Urinary bladder (tissue), 4 donors: Measurements from ENCODE around the gene SLC44A2. TPM values are rescaled to one million over a fixed set of nuclear protein-coding genes. Genes with fewer than 3 reads are reported as not detected.

ENCODE experiments used
- DNase-seq: peaks from one replicate; pipeline ENCODE4 v3.0.0-alpha.2; 2015; ENCODE audit errors: extremely low spot score
- H3K27ac ChIP-seq: one replicate; pipeline ENCODE4 v1.5.1; 2013; ENCODE audit warnings: low read depth, mild to moderate bottlenecking, moderate library complexity
- H3K36me3 ChIP-seq: one replicate; pipeline ENCODE4 v1.6.1; 2013; ENCODE audit warnings: mild to moderate bottlenecking, moderate library complexity; ENCODE audit not compliant: insufficient read depth
- H3K4me1 ChIP-seq: one replicate; pipeline ENCODE4 v1.6.1; 2013; ENCODE audit warnings: mild to moderate bottlenecking, moderate library complexity; ENCODE audit not compliant: insufficient read depth
- H3K4me3 ChIP-seq: one replicate; pipeline ENCODE4 v1.5.1; 2013; ENCODE audit warnings: low read depth, low read length
- WGBS: extraction: QIAGEN DNeasy Blood & Tissue Kit; methylation state at CpG from one replicate; pipeline ENCODE4 v1.1.7; 2013; 5-methylcytosine and 5-hydroxymethylcytosine counted together
- polyA plus RNA-seq: library from polyadenylated mRNA; stranded (reverse); fragments of 200-250 nt; gene quantifications from one replicate; pipeline ENCODE4 v1.2.3, GENCODE V29; 2013
- total RNA-seq: library from RNA; depleted of rRNA; stranded (reverse); fragments of >200 nt; gene quantifications from one replicate; pipeline ENCODE4 v1.2.3, GENCODE V29; 2014
- donor health status: healthy with polysubstance abuse.
- donor health status: healthy.

The SLC44A2 gene
- total and polyA plus RNA-seq, 2 donors, result 40.7 to 76.5 TPM

DNA sequence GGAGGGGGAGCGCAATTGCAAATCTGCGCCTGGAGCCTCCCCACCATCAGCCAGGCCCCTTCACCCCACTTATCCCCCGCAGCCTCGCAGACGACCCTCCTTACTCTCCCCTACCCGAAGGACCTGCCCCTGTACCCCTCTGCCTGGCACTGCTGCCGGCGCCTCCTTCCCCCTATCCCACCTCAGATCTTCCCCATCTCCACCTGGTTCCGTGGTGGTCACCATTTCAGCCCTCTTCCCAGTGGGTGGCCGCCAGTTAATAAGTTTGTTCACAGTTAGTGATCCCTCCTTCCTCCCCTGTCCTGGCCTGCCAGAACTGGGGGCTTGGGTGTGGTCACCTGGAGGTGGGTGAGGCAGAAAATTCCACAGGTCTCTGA is 397 bp downstream of the SLC44A2 start:
- WGBS, result 19% methylated on average over 10 of the region's 10 CpGs

DNA sequence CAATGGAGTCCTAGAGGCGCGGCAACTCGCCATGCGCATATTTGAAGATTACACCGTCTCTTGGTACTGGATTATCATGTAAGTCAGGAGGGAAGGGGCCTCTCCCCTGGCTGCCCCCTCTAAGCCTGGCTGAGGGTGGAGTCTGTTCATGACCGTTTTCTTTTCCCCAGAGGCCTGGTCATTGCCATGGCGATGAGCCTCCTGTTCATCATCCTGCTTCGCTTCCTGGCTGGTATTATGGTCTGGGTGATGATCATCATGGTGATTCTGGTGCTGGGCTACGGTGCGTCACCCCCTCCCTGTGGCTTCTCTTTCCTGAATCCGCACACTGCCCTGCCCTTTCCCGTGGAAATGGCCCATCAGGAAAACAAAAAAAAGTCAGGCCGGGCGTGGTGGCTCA is 6.5 kb downstream of the SLC44A2 start:
- 84% methylated on average over 14 of the region's 14 CpGs for WGBS
- Histone ChIP-seq H3K27ac (no peak overlapping the region), H3K36me3 (peaks cover 12% of the 10 kb centered on the region), H3K4me1 (no peaks in the 10 kb centered on the region), H3K4me3 (no peak overlapping the region)
- DNase-seq, result no peak

More for the DNA sequence above, 397 bp downstream of the SLC44A2 start:
- no peak for DNase-seq
- H3K4me1 ChIP-seq, result no peaks in the 10 kb centered on the region
- peak overlapping the region; percentile 53 for H3K4me3 ChIP-seq
- H3K36me3 ChIP-seq, result no peaks in the 10 kb centered on the region
- peak overlapping the region; percentile 78 for H3K27ac ChIP-seq

DNA sequence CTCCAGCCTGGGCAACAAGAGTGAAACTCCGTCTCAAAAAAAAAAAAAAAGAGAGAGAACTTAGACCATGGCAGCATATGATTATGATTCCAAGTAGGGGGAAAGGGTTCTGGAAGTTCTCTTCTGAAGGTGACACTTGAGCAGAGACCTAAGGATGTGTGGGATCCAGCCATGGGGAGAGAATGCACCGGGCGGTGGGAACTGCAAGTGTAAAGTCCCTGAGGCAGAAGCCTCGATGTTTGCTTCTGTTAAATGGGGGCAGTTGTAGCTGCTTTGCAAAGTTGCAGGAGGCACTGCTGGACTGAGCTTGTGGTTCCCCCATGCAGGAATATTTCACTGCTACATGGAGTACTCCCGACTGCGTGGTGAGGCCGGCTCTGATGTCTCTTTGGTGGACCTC is 9.1 kb downstream of the SLC44A2 start:
- H3K4me3 ChIP-seq, result no peak overlapping the region
- no peaks in the 10 kb centered on the region for H3K4me1 ChIP-seq
- WGBS, result 92% methylated on average over 7 of the region's 7 CpGs
- H3K27ac ChIP-seq, result no peak overlapping the region
- peaks cover 12% of the 10 kb centered on the region for H3K36me3 ChIP-seq
- DNase-seq, result no peak

DNA sequence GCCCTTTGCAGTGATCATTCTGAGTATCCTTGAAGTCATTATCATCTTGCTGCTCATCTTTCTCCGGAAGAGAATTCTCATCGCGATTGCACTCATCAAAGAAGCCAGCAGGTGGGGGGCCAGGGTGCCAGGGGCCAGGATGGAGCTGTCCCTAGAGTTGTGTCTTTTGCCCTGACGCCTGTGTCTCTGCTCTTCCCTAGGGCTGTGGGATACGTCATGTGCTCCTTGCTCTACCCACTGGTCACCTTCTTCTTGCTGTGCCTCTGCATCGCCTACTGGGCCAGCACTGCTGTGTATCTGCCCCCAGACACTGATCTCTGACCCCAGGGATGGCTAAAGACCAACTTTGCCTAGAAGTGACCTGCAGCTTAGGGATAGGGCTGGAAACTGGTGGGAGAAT is 9.6 kb downstream of the SLC44A2 start:
- 86% methylated on average over 6 of the region's 6 CpGs for WGBS
- H3K27ac ChIP-seq, result no peak overlapping the region
- no peaks in the 10 kb centered on the region for H3K4me1 ChIP-seq
- peaks cover 12% of the 10 kb centered on the region for H3K36me3 ChIP-seq
- no peak overlapping the region for H3K4me3 ChIP-seq
- DNase-seq, result no peak

DNA sequence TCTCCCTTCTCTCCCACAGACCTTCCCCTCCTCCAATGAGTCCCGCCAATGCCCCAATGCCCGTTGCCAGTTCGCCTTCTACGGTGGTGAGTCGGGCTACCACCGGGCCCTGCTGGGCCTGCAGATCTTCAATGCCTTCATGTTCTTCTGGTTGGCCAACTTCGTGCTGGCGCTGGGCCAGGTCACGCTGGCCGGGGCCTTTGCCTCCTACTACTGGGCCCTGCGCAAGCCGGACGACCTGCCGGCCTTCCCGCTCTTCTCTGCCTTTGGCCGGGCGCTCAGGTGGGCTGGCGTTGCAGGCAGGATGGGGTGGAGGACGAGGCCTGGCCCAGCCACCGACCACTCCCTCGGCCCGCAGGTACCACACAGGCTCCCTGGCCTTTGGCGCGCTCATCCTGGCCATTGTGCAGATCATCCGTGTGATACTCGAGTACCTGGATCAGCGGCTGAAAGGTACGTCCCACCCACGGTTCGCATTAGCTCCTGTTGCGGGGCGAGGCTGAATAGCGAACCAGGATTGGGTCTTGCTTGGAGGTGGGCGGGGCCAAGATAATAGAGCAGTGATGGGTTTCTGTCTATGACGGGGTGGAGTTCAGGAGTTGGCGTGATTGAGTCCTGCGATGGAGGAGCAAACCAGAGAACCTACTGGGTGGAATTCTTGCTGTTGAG is 11.1 kb downstream of the SLC44A2 start:
- WGBS, result 90% methylated on average over 37 of the region's 37 CpGs
- peaks cover 12% of the 10 kb centered on the region for H3K36me3 ChIP-seq
- DNase-seq, result no peak
- no peak overlapping the region for H3K27ac ChIP-seq
- H3K4me3 ChIP-seq, result no peak overlapping the region
- no peaks in the 10 kb centered on the region for H3K4me1 ChIP-seq

DNA sequence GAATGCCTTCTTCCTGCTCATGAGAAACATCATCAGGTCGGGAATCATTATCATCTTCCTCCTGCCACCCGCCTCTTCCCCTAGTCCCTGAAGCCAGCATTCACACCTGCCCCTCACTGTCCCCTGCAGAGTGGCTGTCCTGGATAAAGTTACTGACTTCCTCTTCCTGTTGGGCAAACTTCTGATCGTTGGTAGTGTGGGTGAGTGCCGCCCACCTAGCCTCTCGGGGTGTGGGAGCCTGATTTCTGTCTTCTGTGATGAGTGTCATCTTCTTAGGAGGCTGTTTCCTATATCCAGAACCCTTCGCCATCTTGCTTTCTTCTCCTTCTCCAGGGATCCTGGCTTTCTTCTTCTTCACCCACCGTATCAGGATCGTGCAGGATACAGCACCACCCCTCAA is 12.5 kb downstream of the SLC44A2 start:
- WGBS, result 82% methylated on average over 8 of the region's 8 CpGs
- Histone ChIP-seq H3K27ac (no peak overlapping the region), H3K4me1 (no peaks in the 10 kb centered on the region), H3K36me3 (peaks cover 4% of the 10 kb centered on the region), H3K4me3 (no peak overlapping the region)
- no peak for DNase-seq

DNA sequence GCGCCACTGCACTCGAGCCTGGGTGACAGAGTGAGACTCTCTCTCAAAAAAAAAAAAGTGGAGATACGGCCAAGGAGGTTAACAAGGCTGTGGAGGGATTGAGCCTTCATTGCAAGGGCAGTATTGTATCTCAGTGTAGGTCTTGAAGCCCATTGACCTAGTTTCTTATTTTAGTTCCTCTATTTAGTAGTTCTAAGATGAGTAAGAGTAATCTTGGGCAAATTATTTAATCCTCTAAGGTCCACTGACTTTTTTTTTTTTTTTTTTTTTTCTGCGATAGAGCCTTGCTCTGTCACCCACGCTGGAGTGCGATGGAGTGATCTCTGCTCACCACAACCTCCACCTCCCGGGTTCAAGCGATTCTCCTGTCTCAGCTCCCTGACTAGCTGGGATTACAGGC is 14.5 kb downstream of the SLC44A2 start:
- H3K36me3 ChIP-seq, result peaks cover 6% of the 10 kb centered on the region

DNA sequence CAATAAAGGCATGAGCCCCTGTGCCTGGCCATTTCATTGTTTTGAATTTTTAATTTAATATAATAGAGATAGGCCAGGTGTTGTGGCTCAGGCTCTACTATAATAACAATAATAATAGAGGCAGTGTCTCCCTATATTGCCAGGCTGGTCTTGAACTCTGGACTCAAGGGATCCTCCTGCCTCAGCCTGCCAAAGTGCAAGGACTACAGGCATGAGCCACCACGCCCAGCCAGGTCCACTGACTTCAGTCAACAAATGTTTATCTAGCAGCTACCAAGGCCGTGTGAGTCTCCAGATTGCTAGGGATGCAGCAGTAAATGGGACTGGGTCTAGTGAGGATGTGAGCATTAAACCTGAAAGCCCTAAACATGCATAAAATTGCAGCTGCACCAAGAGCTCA is 15.0 kb downstream of the SLC44A2 start:
- H3K4me3 ChIP-seq, result no peak overlapping the region
- H3K36me3 ChIP-seq, result peaks cover 6% of the 10 kb centered on the region
- no peak overlapping the region for H3K27ac ChIP-seq
- H3K4me1 ChIP-seq, result no peaks in the 10 kb centered on the region
- WGBS, result 76% methylated on average over 2 of the region's 2 CpGs
- DNase-seq, result no peak

More for the DNA sequence above, 14.5 kb downstream of the SLC44A2 start:
- no peaks in the 10 kb centered on the region for H3K4me1 ChIP-seq
- no peak overlapping the region for H3K27ac ChIP-seq
- DNase-seq, result no peak
- H3K4me3 ChIP-seq, result no peak overlapping the region
- 87% methylated on average over 8 of the region's 8 CpGs for WGBS

DNA sequence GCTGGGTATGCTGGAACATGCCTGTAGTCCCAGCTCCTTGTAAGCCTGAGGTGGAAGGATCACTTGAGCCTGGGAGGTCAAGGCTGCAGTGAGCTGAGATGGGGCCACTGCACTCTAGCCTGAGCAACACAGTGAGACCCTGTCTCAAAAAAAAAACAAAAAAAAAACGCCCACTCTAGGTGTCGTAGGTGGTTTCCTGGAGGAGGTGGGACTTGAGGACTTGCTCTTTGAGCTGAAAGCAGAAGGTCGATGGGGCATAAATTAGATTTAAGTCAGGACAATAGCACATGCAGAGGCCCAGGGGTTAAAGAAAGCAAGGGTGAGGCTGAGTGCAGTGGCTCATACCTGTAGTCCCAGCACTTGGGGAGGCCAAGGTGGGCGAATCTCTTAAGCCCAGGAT is 15.9 kb downstream of the SLC44A2 start:
- WGBS, result 88% methylated on average over 4 of the region's 4 CpGs
- DNase-seq, result no peak
- H3K27ac ChIP-seq, result no peak overlapping the region
- H3K4me3 ChIP-seq, result no peak overlapping the region
- no peaks in the 10 kb centered on the region for H3K4me1 ChIP-seq
- H3K36me3 ChIP-seq, result peaks cover 6% of the 10 kb centered on the region

DNA sequence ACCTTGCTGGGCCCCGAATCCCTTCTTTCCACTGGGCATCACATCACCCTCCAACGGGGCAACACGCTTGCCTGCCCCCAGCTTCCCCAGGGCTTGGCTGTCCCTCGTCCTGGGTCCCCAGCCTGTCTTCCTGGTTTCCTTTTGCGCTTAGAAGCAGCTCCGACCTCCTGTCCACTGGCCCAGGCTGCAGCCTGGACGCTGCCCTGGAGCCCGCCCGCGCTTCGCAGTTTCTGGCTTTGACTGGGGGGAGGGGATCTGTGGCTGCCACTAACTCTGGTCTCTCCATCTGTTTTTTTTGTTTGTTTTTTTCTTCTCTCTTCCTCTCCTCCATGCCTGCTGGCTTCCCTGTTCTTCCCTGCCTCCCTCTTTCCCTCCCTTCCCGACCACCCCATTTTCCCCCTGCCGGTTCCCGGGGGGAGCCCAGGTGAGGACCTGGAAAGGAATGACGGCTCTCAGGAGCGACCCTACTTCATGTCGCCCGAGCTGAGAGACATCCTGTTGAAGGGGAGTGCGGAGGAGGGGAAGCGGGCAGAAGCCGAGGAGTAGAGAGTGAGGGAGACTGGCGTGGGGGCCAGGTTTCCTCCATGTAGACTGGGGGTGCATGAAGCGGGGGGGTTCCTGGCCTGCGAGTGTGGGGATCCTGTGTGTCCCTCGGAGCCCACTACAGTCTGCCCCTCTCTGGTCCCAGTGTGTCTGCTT is 17.3 kb downstream of the SLC44A2 start:
- H3K4me1 ChIP-seq, result no peaks in the 10 kb centered on the region
- 74% methylated on average over 25 of the region's 25 CpGs for WGBS
- H3K36me3 ChIP-seq, result peaks cover 3% of the 10 kb centered on the region
- no peak overlapping the region for H3K4me3 ChIP-seq
- DNase-seq, result no peak
- H3K27ac ChIP-seq, result no peak overlapping the region

DNA sequence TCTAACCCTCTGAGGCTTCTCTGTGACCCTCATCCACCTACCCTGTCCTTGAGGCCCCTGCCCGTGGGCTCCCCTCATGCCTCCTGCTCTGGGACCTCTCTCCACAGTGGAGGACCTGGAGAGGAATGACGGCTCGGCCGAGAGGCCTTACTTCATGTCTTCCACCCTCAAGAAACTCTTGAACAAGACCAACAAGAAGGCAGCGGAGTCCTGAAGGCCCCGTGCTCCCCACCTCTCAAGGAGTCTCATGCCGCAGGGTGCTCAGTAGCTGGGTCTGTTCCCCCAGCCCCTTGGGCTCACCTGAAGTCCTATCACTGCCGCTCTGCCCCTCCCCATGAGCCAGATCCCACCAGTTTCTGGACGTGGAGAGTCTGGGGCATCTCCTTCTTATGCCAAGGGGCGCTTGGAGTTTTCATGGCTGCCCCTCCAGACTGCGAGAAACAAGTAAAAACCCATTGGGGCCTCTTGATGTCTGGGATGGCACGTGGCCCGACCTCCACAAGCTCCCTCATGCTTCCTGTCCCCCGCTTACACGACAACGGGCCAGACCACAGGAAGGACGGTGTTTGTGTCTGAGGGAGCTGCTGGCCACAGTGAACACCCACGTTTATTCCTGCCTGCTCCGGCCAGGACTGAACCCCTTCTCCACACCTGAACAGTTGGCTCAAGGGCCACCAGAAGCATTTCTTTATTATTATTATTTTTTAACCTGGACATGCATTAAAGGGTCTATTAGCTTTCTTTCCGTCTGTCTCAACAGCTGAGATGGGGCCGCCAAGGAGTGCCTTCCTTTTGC is 18.0 kb downstream of the SLC44A2 start:
- no peaks in the 10 kb centered on the region for H3K4me1 ChIP-seq
- 68% methylated on average over 21 of the region's 21 CpGs for WGBS
- no peak for DNase-seq
- no peak overlapping the region for H3K27ac ChIP-seq
- H3K4me3 ChIP-seq, result no peak overlapping the region
- H3K36me3 ChIP-seq, result peaks cover 3% of the 10 kb centered on the region

DNA sequence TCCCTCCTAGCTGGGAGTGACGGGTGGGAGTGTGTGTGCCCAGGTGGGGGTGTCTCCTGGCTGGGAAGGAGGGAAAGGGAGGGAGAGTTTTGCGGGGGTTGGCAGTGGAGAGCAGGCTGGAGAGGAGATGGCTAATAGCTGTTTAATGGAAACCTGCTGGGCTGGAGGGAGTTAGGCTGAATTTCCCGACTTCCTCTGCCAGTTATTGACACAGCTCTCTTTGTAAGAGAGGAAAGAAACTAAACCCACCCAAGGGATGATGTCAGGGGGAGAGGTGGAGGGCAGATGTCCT is 18.6 kb downstream of the SLC44A2 start:
- Histone ChIP-seq H3K27ac (no peak overlapping the region), H3K4me1 (no peaks in the 10 kb centered on the region), H3K4me3 (no peak overlapping the region), H3K36me3 (peaks cover 3% of the 10 kb centered on the region)
- 46% methylated on average over 3 of the region's 3 CpGs for WGBS
- peak; percentile 26 for DNase-seq

DNA sequence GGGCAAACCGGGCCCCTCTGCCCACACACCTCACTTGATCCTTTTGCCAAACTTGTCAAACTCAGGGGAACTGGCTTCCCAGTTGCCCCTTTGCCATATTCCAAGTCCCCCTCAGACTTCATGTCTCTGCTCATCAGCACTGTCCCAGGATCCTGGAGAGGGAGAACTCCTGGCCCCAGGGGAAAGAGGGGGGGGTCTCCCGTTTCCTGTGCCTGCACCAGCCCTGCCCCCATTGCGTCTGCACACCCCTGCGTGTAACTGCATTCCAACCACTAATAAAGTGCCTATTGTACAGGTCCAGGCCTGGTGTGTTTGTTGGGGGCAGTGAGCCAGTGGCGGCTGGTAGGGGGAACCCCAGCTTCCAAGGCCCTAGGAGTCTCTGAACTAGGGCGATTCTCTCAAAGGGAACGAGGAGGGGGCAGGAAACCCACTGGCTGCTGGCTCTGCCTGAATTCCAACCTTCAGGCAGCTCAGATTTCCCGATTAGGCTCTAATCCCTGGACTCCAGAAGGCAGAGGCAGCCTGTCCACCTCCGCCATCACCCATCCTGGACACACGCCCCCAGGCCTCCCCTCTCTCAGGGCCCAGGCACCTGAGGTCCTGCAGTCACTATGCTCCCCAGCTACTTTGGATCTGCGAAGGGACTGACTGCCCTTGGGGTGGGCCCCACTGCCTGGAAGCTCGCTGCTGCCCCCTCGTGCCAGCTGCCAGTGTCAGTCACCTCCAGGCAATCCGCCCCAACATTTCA is 19.1 kb downstream of the SLC44A2 start:
- WGBS, result 14% methylated on average over 14 of the region's 14 CpGs
- no peak overlapping the region for H3K4me3 ChIP-seq

More for the DNA sequence above, 19.1 kb downstream of the SLC44A2 start:
- no peaks in the 10 kb centered on the region for H3K4me1 ChIP-seq
- DNase-seq, result peak; percentile 54
- H3K27ac ChIP-seq, result no peak overlapping the region
- peaks cover 3% of the 10 kb centered on the region for H3K36me3 ChIP-seq
